K562 (cell line): ENCODE measurements around the gene CUL1. TPM values are rescaled to one million over a fixed set of nuclear protein-coding genes. Genes with fewer than 3 reads are reported as not detected.

Source experiments
- ATAC-seq: fragments of 200-7000 bp; cut with Tn5 transposase; 3 replicates; pipeline ENCODE4 v1.9.1; 2020; ENCODE audit warnings: moderate library complexity
- BruUV-seq: library from RNA; stranded (reverse); fragments of 400-500 nt; replicated peaks from 2 replicates; lab custom pipeline; 2021; lab: Mats Ljungman, UMichigan
- CTCF ChIA-PET: fragments of 300-600 bp; formaldehyde crosslinking; extraction: SDS; loops from one replicate; lab custom pipeline; 2021; ENCODE audit warnings: low intra/inter-chr PET ratio; lab: Yijun Ruan, JAX
- POLR2A ChIA-PET: fragments of 300-600, 350-650 bp; sonication (Branson Sonifier 250); formaldehyde crosslinking; extraction: SDS; loops from one replicate; lab custom pipeline; 2021; ENCODE audit warnings: antibody characterized with exemption, inconsistent platforms; lab: Yijun Ruan, JAX
- DNase-seq, 4 experiments: peaks; one replicate each; pipeline versions ENCODE4 v3.0.0 to v3.0.0-alpha.2; 2011 to 2018; ENCODE audit warnings: low spot score in 3 of 4, mixed read lengths in 3 of 4; ENCODE audit errors: extremely low read depth in 1 of 4
- FAIRE-seq: peaks from 2 replicates; lab custom pipeline; 2011; peaks lifted over from hg19 to GRCh38; lab: Jason Lieb, UNC
- H2AFZ ChIP-seq: 2 replicates; pipeline ENCODE4 v1.6.0; 2011; ENCODE audit warnings: low read depth, low read length, control low read depth, inconsistent platforms
- H3K27ac ChIP-seq: fragments of 200-600 bp; 3 replicates; pipeline ENCODE4 v1.8.0; 2011; ENCODE audit warnings: low read depth, mild to moderate bottlenecking, control low read depth, inconsistent platforms, low read length, moderate library complexity, mixed read lengths; ENCODE audit errors: extremely low read depth
- H3K27me3 ChIP-seq, 2 experiments: fragments of 300-600 bp in 1 of 2; 2 replicates in 1 of 2; 3 replicates in 1 of 2; pipeline versions ENCODE4 v1.6.0 to v1.8.0; 2011; ENCODE audit warnings: inconsistent platforms in 2 of 2, low read length in 2 of 2, mild to moderate bottlenecking in 1 of 2, mixed read lengths in 1 of 2, moderate library complexity in 1 of 2; ENCODE audit not compliant: control insufficient read depth in 2 of 2, insufficient read depth in 2 of 2
- H3K36me3 ChIP-seq: fragments of 300-600 bp; 3 replicates; pipeline ENCODE4 v1.8.0; 2011; ENCODE audit warnings: mild to moderate bottlenecking, low read length, inconsistent platforms; ENCODE audit not compliant: control insufficient read depth, insufficient read depth
- H3K4me1 ChIP-seq, 2 experiments: fragments of 200-600 bp in 1 of 2; replicated peaks in 1 of 2; 2 replicates in 1 of 2; 3 replicates in 1 of 2; pipeline versions ENCODE4 v1.5.1 to v1.8.0; 2011; ENCODE audit warnings: inconsistent platforms in 2 of 2, low read length in 2 of 2, mild to moderate bottlenecking in 1 of 2, mixed read lengths in 1 of 2, moderate library complexity in 1 of 2; ENCODE audit not compliant: control insufficient read depth in 2 of 2, insufficient read depth in 2 of 2
- H3K4me2 ChIP-seq: 2 replicates; pipeline ENCODE4 v1.6.1; 2011; ENCODE audit warnings: low read length, control low read depth, inconsistent platforms, mixed read lengths; ENCODE audit not compliant: insufficient read depth
- H3K4me3 ChIP-seq: fragments of 200-600 bp; sonication (generic), shearing (Covaris generic); 2 replicates; pipeline ENCODE4 v1.5.1; 2016; ENCODE audit warnings: control low read depth, inconsistent platforms
- H3K79me2 ChIP-seq: fragments of 200-600 bp; 3 replicates; pipeline ENCODE4 v1.8.0; 2011; ENCODE audit warnings: low read length, inconsistent platforms; ENCODE audit not compliant: control insufficient read depth, insufficient read depth
- H3K9ac ChIP-seq, 2 experiments: 2 replicates each; pipeline versions ENCODE4 v1.6.0 to v1.6.1; 2011; ENCODE audit warnings: low read depth in 2 of 2, low read length in 2 of 2, control low read depth in 1 of 2, inconsistent platforms in 1 of 2, mild to moderate bottlenecking in 1 of 2, mixed read lengths in 1 of 2; ENCODE audit not compliant: insufficient read depth in 1 of 2
- H3K9me1 ChIP-seq: one replicate; pipeline ENCODE4 v1.6.0; 2011; ENCODE audit warnings: inconsistent platforms, mild to moderate bottlenecking, low read length, moderate library complexity; ENCODE audit not compliant: control insufficient read depth, insufficient read depth
- H3K9me3 ChIP-seq: replicated peaks from 2 replicates; pipeline ENCODE4 v1.5.1; 2011; ENCODE audit warnings: low read depth, low read length, inconsistent platforms; ENCODE audit not compliant: control insufficient read depth, insufficient read depth
- H4K20me1 ChIP-seq: replicated peaks from 2 replicates; pipeline ENCODE4 v1.6.1; 2011; ENCODE audit warnings: low read length, inconsistent platforms, mixed read lengths; ENCODE audit not compliant: control insufficient read depth, insufficient read depth
- ARID2 ChIP-seq: fragments of 450-650 bp; IDR thresholded peaks from 2 replicates; pipeline ENCODE4 v1.6.1; 2017; ENCODE audit warnings: antibody characterized with exemption, mild to moderate bottlenecking
- ASH1L ChIP-seq: fragments of 450-650 bp; IDR thresholded peaks from 2 replicates; pipeline ENCODE4 v1.6.1; 2018; ENCODE audit warnings: borderline replicate concordance, mild to moderate bottlenecking, low read depth; ENCODE audit not compliant: partially characterized antibody
- CBFB ChIP-seq: sonication (generic); formaldehyde crosslinking; IDR thresholded peaks from 2 replicates; pipeline ENCODE4 v1.4.0; 2020; ENCODE audit warnings: mild to moderate bottlenecking, missing genetic modification reagents
- DMBX1 ChIP-seq: fragments of 250-450 bp; sonication (Bioruptor Pico); IDR thresholded peaks from 2 replicates; pipeline ENCODE4 v1.8.0; 2022; ENCODE audit warnings: inconsistent platforms, mild to moderate bottlenecking, moderate library complexity, borderline replicate concordance
- DPF2 ChIP-seq: fragments of 450-650 bp; IDR thresholded peaks from 2 replicates; pipeline ENCODE4 v1.6.1; 2016
- HDAC1 ChIP-seq, 2 experiments: fragments of 450-650 bp; IDR thresholded peaks; 2 replicates each; pipeline ENCODE4 v1.6.1; 2016 to 2017; ENCODE audit warnings: inconsistent platforms in 1 of 2, mild to moderate bottlenecking in 1 of 2, moderate library complexity in 1 of 2
- IRF2 ChIP-seq: sonication (generic); formaldehyde crosslinking; IDR thresholded peaks from 2 replicates; pipeline ENCODE4 v1.8.1; 2022; ENCODE audit warnings: mild to moderate bottlenecking, missing genetic modification reagents
- LEF1 ChIP-seq: fragments of 450-650 bp; IDR thresholded peaks from 2 replicates; pipeline ENCODE4 v1.6.1; 2016; ENCODE audit warnings: mild to moderate bottlenecking
- PHF21A ChIP-seq: fragments of 450-650 bp; IDR thresholded peaks from 2 replicates; pipeline ENCODE4 v1.6.1; 2017; ENCODE audit warnings: low read depth, borderline replicate concordance
- ZNF121 ChIP-seq: sonication (generic); formaldehyde crosslinking; conservative IDR thresholded peaks from 2 replicates; pipeline ENCODE4 v1.8.0; 2022; ENCODE audit warnings: missing genetic modification reagents
- ZNF134 ChIP-seq: fragments of 250-450 bp; sonication (Bioruptor Pico); conservative IDR thresholded peaks from 2 replicates; pipeline ENCODE4 v1.4.0; 2020
- ZNF23 ChIP-seq: fragments of 250-450 bp; sonication (Bioruptor Pico); IDR thresholded peaks from 2 replicates; pipeline ENCODE4 v1.4.0; 2020; ENCODE audit warnings: mild to moderate bottlenecking
- ZNF384 ChIP-seq: IDR thresholded peaks from 2 replicates; pipeline ENCODE4 v1.6.1; 2012; ENCODE audit warnings: low read depth, low read length, improper control_type of control experiment
- ZNF77 ChIP-seq: fragments of 250-450 bp; sonication (Bioruptor Pico); IDR thresholded peaks from 2 replicates; pipeline ENCODE4 v1.5.0; 2020
- ZNF830 ChIP-seq: fragments of 250-450 bp; sonication (Bioruptor Pico); IDR thresholded peaks from 2 replicates; pipeline ENCODE4 v1.5.0; 2021; ENCODE audit warnings: mild to moderate bottlenecking
- WGBS: fragments of 100-300 bp; shearing (Covaris generic); methylation state at CpG from one replicate; pipeline ENCODE4 v1.1.6; 2016; ENCODE audit warnings: low coverage, mixed read lengths; ENCODE audit not compliant: insufficient coverage; ENCODE audit errors: missing lambda C conversion rate; 5-methylcytosine and 5-hydroxymethylcytosine counted together
- in situ Hi-C: fragments of 300-500 bp; cut with MboI; formaldehyde crosslinking; loops from 4 replicates; pipeline ENCODE4 v1.15.0; 2018; ENCODE audit warnings: inconsistent platforms, mixed read lengths
- intact Hi-C: fragments of 100-400 bp; cut with micrococcal nuclease; formaldehyde crosslinking; loops from 2 replicates; pipeline ENCODE4 v1.14.2; 2022
- polyA plus RNA-seq, 8 experiments: library from polyadenylated mRNA; depleted of rRNA in 4 of 8; stranded (reverse) in 5 of 8; unstranded in 3 of 8; fragments of >200 nt; fragmentation: Nextera tagmentation in 2 of 8; fragmentation: Illumina TruSeq in 1 of 8; extraction: Ambion mirVana in 2 of 8; extraction: Trizol in 1 of 8; gene quantifications; 2 replicates each; pipeline versions ENCODE4 v1.2.1 to v1.2.3, GENCODE V29; 2011 to 2014; ENCODE audit warnings: inconsistent platforms in 1 of 8, missing spikeins in 1 of 8
- total RNA-seq, 7 experiments: library from RNA; depleted of rRNA in 6 of 7; stranded (reverse); fragments of >200 nt in 6 of 7; fragmentation: Illumina TruSeq in 2 of 7; extraction: Trizol in 2 of 7; gene quantifications; 2 replicates each; pipeline versions ENCODE4 v1.2.1 to v1.2.3, GENCODE V29; 2011 to 2021; ENCODE audit warnings: low replicate concordance in 1 of 7
- TF ChIP-seq, protein P1 (sequence below): IDR thresholded peaks from 2 replicates; pipeline ENCODE4 v1.6.1; 2014; ENCODE audit warnings: antibody characterized with exemption
- TF ChIP-seq, protein P2 (sequence below), 2 experiments: IDR thresholded peaks; 2 replicates each; pipeline ENCODE4 v1.6.1; 2011; ENCODE audit warnings: borderline replicate concordance in 1 of 2, control low read depth in 1 of 2, low read depth in 1 of 2, low read length in 1 of 2, mild to moderate bottlenecking in 1 of 2, mixed read lengths in 1 of 2, moderate library complexity in 1 of 2; ENCODE audit not compliant: insufficient read depth in 1 of 2, insufficient read length in 1 of 2, poor library complexity in 1 of 2, severe bottlenecking in 1 of 2; ENCODE audit errors: extremely low read depth in 1 of 2

CUL1 gene
- total and polyA plus RNA-seq, 9 of the 15 experiments (the other 6 are each of a cell fraction or from before 2014, with no cell fraction given), result 31.5 to 107 (median 96.5) TPM

DNA sequence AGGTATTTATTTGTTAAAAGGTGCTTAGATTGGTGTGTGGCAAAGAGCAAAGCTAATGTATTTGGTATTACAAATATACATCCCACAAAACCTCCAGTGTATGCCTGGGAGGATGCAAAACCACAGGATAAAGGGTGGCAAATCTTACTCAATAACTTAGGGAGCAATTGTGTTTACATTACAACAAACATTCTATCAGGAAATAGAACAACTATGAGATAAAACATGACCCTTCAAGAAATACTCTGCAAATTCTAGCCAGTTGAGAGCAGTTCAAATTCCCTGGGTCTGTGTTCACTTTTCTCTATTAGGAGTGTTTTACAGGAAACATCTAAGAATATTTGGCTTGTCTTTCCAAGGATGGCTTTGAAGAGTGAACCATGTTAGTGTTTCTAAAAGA lies 64.9 kb downstream of the CUL1 start:
- no peak overlapping the region for H3K27ac ChIP-seq
- no peak overlapping the region for H3K9ac ChIP-seq
- no peak overlapping the region for H3K4me2 ChIP-seq
- no peaks in the 10 kb centered on the region for H3K79me2 ChIP-seq
- no peaks in the 10 kb centered on the region for H4K20me1 ChIP-seq
- no peaks in the 10 kb centered on the region for H3K9me1 ChIP-seq
- no peaks in the 10 kb centered on the region for H3K9me3 ChIP-seq
- TF ChIP-seq, protein P1, sequence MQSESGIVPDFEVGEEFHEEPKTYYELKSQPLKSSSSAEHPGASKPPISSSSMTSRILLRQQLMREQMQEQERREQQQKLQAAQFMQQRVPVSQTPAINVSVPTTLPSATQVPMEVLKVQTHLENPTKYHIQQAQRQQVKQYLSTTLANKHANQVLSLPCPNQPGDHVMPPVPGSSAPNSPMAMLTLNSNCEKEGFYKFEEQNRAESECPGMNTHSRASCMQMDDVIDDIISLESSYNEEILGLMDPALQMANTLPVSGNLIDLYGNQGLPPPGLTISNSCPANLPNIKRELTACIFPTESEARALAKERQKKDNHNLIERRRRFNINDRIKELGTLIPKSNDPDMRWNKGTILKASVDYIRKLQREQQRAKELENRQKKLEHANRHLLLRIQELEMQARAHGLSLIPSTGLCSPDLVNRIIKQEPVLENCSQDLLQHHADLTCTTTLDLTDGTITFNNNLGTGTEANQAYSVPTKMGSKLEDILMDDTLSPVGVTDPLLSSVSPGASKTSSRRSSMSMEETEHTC, result no peak
- TF ChIP-seq ZNF384, result no peak
- BruUV-seq, result no TSS peak
- no peak for DNase-seq
- H3K4me3 ChIP-seq, result no peak overlapping the region
- FAIRE-seq, result no peak
- ATAC-seq, result no peak
- ChIA-PET POLR2A (interaction anchor here (1.1 to 2.9 kb wide), 2 partner anchors 10 to 120 kb away, joined by 3 to 13 read pairs; no protein-coding TSS in a partner anchor), CTCF (no interaction called here)
- intact Hi-C loops (no loop called here), in situ Hi-C loops (no loop called here)
- peaks cover 82% of the 10 kb centered on the region for H3K36me3 ChIP-seq
- no peaks in the 10 kb centered on the region for H3K4me1 ChIP-seq
- no peak overlapping the region for H2AFZ ChIP-seq
- no peaks in the 10 kb centered on the region for H3K27me3 ChIP-seq

DNA sequence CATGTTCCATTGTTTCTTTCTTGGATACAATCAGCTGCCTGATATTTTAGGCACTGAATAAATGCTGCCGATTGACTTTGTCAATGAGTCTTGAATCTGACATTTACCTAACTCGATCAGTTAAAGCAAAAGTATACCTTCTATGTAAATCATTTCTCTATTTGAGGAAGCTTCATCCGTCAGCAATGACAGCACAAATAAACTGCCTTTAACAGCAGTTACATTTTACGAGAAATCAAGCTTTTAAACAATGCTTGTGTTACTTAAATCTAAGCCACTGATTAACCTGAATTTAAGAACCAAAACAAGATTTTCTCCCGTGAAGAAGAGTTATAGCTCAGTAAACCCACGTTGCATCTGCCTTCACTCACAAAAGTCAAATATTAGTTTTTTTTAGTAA lies 71.3 kb downstream of the CUL1 start:
- WGBS, result 88% methylated on average over 6 of the region's 6 CpGs
- no peak overlapping the region for H3K9ac ChIP-seq
- ATAC-seq (no peak), FAIRE-seq (no peak), DNase-seq (no peak)
- H2AFZ ChIP-seq, result no peak overlapping the region
- POLR2A ChIA-PET, result interaction anchor here (0.8 kb wide), 2 partner anchors 10 to 35 kb away, joined by 3 to 4 read pairs; no protein-coding TSS in a partner anchor
- no peaks in the 10 kb centered on the region for H3K79me2 ChIP-seq
- H3K4me1 ChIP-seq, result no peaks in the 10 kb centered on the region
- no peaks in the 10 kb centered on the region for H3K27me3 ChIP-seq
- H4K20me1 ChIP-seq, result no peaks in the 10 kb centered on the region
- H3K4me3 ChIP-seq, result no peak overlapping the region
- CTCF ChIA-PET, result no interaction called here
- in situ Hi-C loops (no loop called here), intact Hi-C loops (no loop called here)
- H3K9me3 ChIP-seq, result no peaks in the 10 kb centered on the region
- BruUV-seq, result no TSS peak
- no peak overlapping the region for H3K27ac ChIP-seq
- no peaks in the 10 kb centered on the region for H3K9me1 ChIP-seq
- peaks cover 90% of the 10 kb centered on the region for H3K36me3 ChIP-seq
- no peak overlapping the region for H3K4me2 ChIP-seq
- TF ChIP-seq ZNF121 (CRISPR knock-in tag) (no peak), ZNF134 (CRISPR knock-in tag) (no peak), DMBX1 (CRISPR knock-in tag) (no peak), LEF1 (no peak), ZNF23 (CRISPR knock-in tag) (no peak), IRF2 (CRISPR knock-in tag) (no peak), DPF2 (no peak), ZNF77 (CRISPR knock-in tag) (no peak), ASH1L (no peak), PHF21A (no peak), ARID2 (no peak), ZNF830 (no peak), HDAC1 (IDR thresholded peaks at IDR 0.05) (no peak), CBFB (CRISPR knock-in tag) (no peak)
- TF ChIP-seq, protein P2, sequence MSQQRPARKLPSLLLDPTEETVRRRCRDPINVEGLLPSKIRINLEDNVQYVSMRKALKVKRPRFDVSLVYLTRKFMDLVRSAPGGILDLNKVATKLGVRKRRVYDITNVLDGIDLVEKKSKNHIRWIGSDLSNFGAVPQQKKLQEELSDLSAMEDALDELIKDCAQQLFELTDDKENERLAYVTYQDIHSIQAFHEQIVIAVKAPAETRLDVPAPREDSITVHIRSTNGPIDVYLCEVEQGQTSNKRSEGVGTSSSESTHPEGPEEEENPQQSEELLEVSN (IDR thresholded peaks at IDR 0.05; ENCODE audit: borderline replicate concordance in 1 of 2, extremely low read depth in 1 of 2, insufficient read depth in 1 of 2, insufficient read length in 1 of 2, low read depth in 1 of 2, low read length in 1 of 2, poor library complexity in 1 of 2, severe bottlenecking in 1 of 2), result no peak
